ENCODE results near the gene CCNY. TPM values are rescaled to one million over a fixed set of nuclear protein-coding genes. Genes with fewer than 3 reads are reported as not detected.
"Not testable (repeated sequence)": the region's sequence is repeated elsewhere in the genome, so short reads cannot be mapped to it uniquely, and the experiment has no call there.

The CCNY gene
- 73.0 TPM for polyA plus RNA-seq (2013, experiment 1 of 2; ENCODE audit: insufficient read length)
- polyA plus RNA-seq (2013, experiment 2 of 2; ENCODE audit: insufficient read length): 71.2 TPM

- DNase-seq: peak; percentile 79
These were observed at the start of gene CCNY for GRCh38 chr10:35336084-35336831. Gene CCNY (plus strand): TSS chr10:35336509. CDS start chr10:35337054, 545 bp downstream.

DNA sequence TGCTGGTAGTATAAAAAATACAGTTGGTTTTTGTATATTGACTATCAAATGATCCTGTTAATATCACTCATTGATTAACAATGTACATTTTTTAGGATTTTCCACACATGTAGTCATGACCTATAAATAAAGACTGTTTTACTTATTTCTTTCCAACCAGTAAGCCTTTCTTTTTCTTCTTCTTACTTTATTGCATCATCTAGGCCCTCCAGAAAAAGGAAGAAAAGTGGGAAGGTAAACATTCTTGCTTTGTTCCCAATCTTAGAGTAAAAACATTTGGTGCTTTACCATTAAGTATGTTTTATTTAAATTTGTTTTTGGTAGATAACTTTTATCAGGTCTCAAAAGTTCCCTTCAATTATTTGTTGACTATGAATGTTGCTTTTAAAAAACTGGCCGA, 47.1 kb upstream of the CCNY start:
- no peak for DNase-seq

DNA sequence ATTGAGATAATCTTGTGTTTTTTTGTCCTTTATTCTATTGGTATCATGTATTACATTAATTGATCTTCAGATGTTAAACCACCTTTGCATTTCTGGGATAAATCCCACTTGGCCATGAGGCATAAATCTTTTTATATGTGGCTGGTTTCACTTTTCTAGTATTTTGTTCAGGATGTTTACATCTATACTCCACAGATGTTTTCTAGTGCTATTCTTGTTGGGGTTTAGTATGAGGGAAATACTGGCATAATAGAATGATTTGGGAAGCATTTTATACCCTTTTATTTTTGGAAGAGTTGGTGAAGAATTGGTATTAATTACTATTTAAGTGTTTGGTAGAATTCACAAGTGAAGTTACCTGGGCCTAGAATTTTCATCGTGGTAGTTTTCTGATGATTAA, 41.8 kb upstream of the CCNY start:
- no peak for DNase-seq

DNA sequence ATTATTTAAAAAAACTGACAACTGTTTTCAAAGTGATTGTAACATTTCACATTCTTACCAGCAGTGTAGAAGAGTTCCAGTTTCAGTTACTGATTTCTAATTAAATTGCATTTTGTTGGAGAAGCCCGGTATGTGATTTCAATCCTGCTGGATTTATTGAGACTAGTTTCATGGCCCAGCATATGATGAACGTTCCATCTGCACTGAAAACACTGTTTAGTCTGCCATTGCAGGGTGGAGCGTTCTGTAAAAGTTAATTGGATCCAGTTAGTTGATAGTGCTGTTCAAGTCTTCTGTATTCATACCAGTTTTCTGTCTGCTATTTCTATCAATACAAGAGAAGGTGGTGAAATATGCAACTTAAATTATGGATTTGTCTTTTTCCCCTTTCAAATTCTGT, 37.3 kb upstream of the CCNY start:
- DNase-seq: no peak

GRCh38 chr10:35300063-35300699, 36.1 kb upstream of the CCNY start:
- peak; percentile 80 for DNase-seq

DNA sequence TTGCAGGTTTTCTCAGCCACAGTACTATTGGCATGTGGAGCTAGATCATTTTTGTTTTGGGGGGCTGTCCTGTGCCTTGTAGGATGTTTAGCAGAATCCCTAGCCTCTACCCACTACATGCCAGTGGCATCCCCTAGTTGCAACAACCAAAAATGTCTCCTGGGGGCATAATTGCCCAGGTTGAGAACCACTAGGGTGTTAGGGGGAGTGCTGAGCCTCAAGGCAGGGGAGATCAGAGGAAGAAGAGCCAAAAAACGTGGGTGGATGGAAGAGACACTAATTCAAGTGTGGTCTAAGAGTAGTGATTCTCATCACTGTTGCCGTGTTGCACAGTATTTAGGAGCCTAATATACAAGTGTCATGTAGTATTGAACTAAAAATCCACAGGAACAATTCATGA, 31.7 kb upstream of the CCNY start:
- no peak for DNase-seq

DNA sequence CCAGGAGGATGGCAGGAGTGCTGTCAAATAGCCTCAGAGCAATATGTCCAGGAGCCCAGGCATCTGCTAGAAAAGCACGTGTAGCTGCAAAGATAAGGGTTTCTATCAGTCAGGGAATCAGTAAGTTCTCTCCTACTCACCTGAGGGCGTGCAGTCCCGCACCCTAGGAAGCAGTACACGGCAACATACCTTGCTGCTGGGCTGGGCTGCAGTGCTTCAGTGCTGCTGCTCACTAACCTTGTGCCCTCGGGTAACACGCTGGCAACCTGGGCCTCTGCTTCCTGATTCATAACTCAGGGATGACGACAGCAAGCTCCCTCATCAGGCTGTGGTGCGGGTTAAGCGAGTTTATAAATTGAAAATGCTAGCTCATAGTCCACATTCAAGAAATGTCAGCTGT, 29.5 kb upstream of the CCNY start:
- peak; percentile 11 for DNase-seq

GRCh38 chr10:35307297-35307696, 29.0 kb upstream of the CCNY start:
- DNase-seq: no peak

DNA sequence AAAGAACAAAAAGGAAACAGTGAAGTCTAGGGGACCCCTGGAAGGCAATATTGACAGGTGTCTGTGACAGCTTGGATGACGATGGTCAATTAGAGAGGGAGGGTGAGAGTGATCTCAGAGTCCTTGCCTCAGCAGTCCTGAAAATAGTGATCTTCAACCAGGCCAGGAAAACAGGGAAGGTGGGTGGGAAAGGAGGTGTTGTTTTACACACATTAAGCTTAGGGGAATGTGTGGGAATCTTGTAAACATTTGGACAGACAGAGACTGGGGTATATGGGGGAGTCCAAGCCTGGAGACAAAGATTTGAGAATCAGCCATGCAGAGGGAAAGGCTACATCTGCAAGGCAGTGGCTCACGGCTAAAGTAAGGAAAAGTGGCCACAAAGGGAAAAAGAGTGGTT, 27.5 kb upstream of the CCNY start:
- no peak for DNase-seq

GRCh38 chr10:35314142-35314541, 22.2 kb upstream of the CCNY start:
- DNase-seq: not testable (repeated sequence)

DNA sequence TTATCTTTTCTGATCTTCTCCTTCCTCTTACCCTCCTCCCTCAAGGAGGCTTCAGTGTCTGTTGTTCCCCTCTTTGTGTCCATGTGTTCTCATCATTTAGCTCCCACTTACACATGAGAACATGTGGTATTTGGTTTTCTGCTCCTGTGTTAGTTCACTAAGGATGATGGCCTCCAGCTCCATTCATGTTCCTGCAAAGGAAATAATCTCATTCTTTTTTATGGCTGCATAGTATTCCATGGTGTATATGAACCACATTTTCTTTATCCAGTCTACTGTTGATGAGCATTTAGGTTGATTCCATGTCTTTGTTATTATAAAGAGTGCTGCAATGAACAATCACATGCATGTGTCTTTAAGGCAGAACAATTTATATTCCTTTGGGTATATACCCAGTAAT, 21.1 kb upstream of the CCNY start:
- not testable (repeated sequence) for DNase-seq

DNA sequence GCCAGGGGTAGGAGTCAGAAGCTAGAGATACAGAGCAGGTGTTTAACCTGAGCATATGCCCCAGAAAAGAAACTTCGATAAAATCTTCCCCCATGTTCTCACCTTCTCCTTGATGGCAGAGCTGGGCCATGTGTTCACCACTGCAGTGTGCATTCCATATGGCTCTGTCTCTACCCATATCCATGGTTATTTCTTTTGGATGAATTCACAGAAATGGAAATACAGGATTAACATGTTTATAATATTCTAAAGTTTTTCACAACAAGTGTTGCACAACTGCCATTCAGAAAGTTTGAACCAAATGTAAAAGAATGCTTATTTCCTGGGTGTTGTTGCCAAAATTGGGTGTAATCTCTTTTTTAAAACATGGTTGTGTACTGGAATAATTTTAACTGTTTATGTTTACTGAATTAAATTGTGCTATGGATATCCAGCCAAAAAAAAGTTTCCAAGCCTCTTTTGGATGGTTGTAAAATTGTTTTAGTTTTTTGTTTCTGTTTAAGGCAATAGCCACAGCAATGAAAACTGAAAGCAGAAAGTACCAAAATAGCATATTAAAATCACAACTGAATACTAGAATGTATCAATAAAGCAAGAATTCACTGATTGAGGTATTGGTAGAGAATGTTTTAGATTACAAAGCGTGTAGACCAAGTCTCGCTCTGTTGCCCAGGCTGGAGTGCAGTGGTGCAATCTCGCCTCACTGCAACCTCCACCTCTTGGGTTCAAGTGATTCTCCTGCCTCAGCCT, 19.9 kb upstream of the CCNY start:
- no peak for DNase-seq

- no peak for DNase-seq
These were observed 17.8 kb upstream of the CCNY start for GRCh38 chr10:35318551-35318950.

DNA sequence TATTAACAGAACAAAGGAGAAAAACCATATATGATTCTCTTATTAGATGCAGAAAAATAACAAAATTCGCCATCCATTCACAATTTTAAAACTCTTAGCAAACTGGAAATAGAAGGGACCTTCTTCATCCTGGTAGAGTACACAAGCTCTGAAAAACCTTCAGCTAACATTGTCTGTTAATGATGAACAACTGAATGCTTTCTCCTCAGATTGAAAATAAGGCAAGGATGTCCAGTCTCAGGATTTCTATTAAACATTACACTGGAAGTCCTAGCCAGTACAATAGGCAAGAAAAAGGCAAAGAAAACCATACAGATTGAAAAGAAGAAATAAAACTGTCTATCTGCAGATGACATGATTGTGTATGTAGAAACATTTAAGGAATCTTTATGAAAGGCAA, 16.0 kb upstream of the CCNY start:
- DNase-seq: no peak

GRCh38 chr10:35322636-35323035, 13.7 kb upstream of the CCNY start:
- DNase-seq: no peak

DNA sequence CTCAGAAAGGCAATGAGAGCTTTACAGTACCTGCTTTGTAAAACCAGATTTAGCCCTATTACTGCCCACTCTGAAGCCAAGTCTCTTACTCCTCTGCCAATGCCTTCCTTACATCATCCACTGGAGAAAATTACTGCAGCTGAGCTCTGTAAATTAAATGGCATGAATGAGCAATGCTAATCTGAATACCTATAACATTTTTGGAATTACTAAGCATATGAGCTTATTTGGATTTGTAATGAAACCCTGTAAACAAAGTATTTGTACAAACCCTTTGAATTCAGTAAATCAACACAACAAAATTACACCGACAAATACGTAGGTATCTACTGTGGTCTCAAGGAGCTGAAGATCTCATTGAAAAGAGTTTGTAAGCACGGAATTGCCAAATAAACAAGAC, 12.1 kb upstream of the CCNY start:
- peak; percentile 41 for DNase-seq

GRCh38 chr10:35326466-35327235, 9.7 kb upstream of the CCNY start:
- no peak for DNase-seq

DNA sequence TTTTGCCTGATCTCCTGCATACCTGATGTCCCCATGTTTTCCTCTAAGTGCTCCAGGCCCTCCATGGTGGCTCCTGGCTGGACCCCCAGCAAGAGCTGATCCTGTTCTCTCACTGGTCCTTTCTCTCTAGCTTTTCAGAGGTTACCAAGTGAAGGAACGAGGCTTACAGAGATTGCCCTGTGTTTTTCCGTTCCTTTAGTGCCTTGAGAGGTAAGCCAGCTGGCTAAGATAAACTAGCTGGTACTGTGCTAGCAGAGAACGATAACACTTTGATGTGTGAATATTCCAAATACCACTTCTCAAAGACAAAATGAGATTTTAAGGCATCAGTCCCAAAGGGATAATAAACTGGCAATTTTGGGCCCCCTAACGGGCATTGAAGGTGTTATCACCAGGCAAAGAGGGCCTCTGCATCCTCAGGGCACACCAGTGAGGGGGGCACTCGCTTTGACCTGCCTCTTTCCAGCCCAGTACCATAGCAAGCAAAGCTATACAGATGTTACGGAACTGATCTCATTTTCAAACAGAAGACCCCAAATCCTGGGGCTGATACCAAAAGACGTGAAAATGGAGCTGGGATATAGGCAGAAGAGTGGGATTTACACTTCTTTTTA, 8.4 kb upstream of the CCNY start:
- no peak for DNase-seq

GRCh38 chr10:35328404-35329037, 7.8 kb upstream of the CCNY start:
- DNase-seq: peak; percentile 56

DNA sequence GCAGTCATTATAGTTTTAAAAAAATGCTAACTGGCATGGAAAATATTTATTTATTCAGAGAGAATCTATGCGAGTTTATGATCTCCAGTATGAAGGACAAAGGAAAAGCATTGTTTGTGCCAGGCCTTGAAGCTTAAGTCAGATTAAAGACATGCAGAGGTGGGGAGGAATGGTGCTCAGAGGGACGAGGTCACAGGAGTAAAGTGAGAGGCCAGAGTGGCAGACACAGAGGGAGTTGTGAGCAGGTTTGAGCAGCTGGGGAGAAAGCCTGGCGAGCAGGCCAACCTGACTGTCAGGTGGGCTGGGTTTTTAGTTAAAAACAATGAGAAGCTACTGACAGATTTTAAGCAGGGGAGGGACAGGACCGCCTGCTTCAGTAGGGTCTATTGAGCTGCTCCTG, 6.8 kb upstream of the CCNY start:
- DNase-seq: no peak

GRCh38 chr10:35331894-35332640, 4.2 kb upstream of the CCNY start:
- DNase-seq: peak; percentile 73
